Adipose tissue (tissue), 3 donors: ENCODE data around the gene STK16. TPM values are rescaled to one million over a fixed set of nuclear protein-coding genes. Genes with fewer than 3 reads are reported as not detected.

Experiments
- H3K27ac ChIP-seq: one replicate; pipeline ENCODE4 v1.5.1; 2013; ENCODE audit warnings: low read depth, low read length
- WGBS, 3 donors: extraction: QIAGEN DNeasy Blood & Tissue Kit; methylation state at CpG; one replicate each; pipeline ENCODE4 v1.1.7; 2013; 5-methylcytosine and 5-hydroxymethylcytosine counted together
- polyA plus RNA-seq, 3 donors: library from polyadenylated mRNA; stranded (reverse); fragments of 200-250 nt; gene quantifications; one replicate each; pipeline ENCODE4 v1.2.3, GENCODE V29; 2013
- donor health status: healthy with polysubstance abuse.
- donor health status: Bipolar disorder and iron deficiency.
- donor health status: healthy.

Gene STK16
- polyA plus RNA-seq, 3 donors, result 33.8 to 36.6 (median 33.9) TPM

DNA sequence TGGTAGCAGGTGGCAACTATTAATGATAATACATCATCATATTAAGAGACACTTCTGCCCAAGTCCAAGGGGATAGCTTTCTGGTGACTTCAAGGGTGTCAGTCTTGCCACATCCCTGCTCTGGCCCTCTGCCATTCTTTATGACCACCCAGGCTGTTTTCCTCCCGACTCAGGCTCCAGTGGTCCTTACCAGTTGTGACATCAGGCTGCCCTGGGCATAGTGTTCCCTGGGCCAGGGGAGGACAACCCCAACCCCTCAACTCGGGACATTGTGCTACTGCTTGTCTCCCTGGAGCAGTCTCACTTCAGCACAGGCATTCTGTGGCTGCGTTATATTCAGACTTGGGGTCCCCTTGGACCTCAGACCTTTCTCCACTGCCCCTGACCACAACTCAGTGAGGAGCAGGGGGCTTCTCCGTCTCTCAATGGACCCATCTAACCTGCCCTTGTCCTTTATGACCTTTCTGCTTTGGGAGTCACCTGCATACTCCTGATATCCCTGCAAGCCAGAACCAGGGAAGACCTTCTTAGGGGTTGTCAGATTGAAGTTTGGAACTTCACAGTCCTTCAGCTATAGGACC lies 46.7 kb downstream of the STK16 start:
- WGBS, 3 donors, result 76 to 80% (median 78%) methylated on average over 4 of the region's 4 CpGs
- no peak overlapping the region for H3K27ac ChIP-seq

DNA sequence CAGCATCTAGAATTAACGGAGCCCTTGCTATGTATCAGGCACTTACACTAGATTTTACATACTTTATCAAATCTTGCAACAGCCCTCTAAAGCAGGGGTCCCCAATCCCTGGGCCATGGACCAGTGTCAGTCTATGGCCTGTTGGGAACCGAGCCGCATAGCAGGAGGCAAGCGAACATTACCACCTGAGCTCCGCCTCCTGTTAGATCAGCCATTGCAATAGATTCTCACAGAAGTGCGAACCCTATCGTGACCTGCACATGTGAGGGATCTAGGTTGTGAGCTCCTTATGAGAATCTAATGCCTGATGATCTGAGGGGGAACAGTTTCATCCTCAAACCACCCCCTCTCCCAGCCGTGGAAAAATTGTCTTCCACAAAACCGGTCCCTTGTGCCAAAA lies 47.3 kb downstream of the STK16 start:
- H3K27ac ChIP-seq, result no peak overlapping the region
- WGBS, 3 donors, result 86 to 94% (median 91%) methylated on average over 9 of the region's 9 CpGs

DNA sequence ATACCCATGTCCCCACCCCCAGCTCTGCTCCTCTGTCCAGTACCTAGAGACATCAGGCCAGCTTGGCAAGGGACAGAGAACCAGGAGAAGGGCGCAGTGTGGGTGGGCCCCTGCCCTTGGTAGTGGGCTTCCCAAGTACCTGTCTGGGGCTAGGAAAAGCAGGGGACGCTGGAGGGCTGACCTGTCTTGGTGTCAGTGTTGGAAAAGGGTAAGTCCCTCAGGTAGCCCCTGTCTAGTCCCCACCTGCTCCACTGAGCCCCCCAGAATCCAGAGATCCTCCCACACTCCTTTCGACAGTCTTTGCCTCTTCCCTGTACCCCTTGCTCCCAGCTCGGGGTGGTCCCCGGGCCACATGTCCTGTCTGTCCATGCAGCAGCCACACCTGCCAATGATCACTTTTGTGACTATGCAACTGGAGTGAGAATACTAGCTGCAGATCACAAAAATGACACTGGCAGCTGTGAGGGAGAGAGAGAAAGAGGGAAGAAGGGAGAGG lies 48.5 kb downstream of the STK16 start:
- WGBS, 3 donors, result 80 to 84% (median 83%) methylated on average over 5 of the region's 5 CpGs
- no peak overlapping the region for H3K27ac ChIP-seq

DNA sequence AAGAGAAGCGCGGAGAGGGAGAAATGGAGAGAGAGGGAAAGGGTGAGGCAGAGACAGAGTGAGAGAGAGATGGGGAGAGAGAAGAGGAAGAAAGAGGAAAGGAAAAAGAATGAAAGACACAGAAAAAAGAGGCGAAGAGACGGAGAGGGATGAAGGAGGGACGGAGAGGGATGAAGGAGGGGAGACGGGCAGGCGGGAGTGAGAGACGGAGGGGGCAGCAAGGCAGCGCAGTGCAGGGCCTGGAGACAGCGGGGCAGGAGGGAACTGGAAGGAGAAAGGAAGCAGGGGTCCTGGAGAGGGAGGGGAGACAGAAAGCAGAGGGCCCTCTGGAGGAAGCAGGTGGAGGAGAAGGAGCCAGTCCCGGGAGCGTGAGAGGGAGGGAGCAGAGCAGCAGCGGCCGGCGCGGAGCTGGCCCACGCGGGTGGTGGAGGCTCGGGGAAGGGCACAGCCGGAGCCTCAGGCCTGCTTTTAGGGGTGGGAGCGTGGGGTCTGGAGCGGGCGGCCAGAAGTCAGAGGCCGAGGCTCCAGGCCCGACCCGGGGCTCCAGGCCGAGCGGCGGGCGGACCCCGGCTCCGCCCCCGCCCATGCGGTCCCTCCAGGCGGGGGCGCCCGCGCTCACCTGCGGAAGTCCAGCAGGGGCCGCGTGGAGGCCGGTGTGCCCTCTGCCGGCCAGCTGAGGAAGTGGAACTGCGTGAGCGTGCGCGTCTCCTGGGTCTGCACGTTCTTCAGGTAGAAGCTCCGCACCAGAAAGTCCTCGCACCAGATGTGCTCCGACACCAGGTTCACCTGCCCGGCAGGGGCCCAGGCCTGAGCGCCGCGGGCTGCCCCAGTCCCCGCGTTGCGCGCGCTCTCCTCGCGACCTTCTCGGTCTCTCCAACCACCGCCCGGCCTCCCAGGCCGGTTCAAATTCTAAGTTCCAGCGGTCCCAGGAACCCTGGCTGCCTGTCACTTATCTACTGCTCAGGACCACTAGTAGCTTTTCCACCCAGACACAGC lies 49.4 kb downstream of the STK16 start:
- WGBS, 3 donors, result 5 to 15% (median 6%) methylated on average over 35 to 67 of the region's 67 CpGs
- H3K27ac ChIP-seq, result no peak overlapping the region

DNA sequence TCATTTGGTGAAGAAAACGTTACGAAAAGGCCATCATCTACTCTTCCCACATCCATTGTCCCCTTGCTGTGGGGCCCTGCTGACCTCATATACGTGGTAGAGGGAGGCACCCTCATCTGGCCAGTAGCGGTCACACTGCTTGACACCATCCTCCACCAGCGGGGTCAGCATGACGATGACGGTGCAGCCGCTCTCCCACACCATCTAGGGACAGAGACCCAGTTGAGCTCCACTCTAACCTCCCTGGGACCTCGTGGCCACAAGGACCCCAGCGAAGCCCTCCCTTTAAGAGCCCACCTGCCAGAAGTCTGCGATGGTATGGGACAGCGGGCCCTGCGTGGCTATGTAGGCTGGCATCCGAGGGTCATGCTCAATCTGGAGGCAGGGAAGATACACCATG lies 50.9 kb downstream of the STK16 start:
- WGBS, 3 donors, result 85 to 87% (median 85%) methylated on average over 14 of the region's 14 CpGs
- no peak overlapping the region for H3K27ac ChIP-seq

DNA sequence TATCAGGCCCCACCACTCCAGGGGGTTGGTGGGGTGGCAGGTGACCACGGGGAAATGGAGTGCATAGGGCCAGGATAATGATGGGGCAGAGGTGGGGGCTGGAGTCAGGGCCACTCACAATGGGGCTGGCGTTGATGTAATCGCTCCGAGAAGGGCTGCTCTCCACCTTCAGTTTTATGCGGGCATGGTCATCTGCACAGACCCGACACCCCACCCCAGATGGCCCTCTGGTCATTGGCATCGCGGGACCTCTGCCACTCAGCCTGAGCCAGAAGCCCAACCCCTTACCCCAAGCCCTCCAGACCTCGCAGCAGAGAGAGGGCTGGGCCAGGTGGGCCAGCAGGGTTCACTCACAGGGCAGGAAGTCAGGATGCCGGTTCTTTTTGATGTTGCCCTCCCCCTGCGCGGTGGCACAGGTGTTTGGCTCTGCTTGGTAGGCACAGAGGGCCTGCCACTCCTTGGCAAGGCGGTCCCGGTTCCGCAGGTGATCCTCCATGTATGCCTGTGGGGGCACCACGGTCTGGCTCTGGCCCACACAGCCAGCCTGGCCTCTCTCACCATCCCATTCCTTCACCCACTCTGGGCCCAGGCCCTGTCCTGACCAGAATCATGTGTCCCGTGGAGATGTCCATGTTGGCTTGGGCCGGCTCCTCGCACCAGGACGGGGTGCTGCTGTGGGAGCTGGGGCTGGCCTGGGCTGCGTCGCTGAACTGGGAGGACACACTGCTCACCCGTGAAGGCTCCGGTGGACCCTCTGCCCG lies 51.5 kb downstream of the STK16 start:
- H3K27ac ChIP-seq, result no peak overlapping the region
- 81 to 87% (median 86%) methylated on average over 25 of the region's 25 CpGs for WGBS, 3 donors

DNA sequence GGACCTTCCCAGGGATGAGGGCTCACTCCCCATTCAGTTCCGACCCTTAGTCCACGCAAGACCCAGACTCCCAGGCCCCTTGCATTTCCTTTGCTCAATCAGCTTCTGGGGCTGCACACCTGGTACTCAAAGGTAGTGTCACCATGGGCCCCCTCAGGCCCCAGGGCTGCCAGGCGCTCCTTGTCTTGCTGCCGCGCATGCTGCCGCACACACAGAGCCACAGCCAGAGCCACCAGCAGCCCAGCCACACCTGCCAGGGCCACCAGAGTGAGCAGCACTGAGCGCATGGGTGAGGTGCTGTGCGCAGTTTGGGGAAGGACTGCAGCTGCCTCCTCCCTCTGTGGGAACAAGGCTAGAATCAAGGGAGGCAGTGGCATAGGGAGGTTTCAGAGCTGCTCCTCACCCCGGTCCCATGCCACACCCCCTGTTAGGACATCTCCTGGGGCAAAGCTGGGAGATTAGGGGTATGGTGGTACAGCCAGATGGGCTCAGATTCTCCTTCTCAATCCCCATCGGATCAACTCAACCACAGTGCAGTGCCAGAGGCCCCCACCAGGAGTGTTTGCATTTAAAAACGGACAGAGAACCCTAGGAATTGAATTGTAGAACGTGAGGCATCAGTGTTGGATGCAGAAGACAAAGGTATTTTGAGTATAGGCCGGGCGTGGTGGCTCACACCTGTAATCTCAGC lies 52.6 kb downstream of the STK16 start:
- 81 to 87% (median 81%) methylated on average over 14 of the region's 14 CpGs for WGBS, 3 donors
- H3K27ac ChIP-seq, result no peak overlapping the region

DNA sequence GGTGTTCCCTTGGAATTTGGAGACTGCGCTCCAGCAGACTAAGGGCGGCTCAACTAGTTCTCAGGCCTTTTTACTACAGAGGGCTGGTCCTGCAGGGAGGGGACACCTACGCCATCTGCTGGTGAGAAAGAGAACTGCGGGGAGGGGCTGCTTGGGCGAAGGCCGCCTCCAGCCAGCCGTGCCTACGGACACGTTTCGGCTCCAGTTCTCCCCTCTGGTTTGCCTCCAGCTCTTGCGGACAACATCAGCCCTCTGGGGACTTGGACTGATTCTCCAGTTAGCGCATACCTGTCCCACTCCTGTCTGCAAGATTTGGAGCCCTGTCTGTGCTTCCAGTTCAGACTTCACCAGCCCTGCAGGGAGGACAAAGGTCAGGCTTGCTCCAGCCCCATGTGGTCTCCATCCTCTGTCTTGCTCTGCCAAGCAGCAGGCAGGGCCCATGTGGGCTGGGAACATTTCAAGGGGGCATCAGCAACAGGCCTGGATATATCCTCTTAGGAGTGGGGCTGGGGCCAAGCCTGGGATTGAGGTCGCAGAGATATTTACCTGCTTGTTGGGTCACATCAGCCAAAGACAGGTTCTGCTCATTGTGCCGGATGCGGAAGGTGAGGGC lies 53.6 kb downstream of the STK16 start:
- WGBS, 3 donors, result 17 to 24% (median 23%) methylated on average over 15 of the region's 15 CpGs
- H3K27ac ChIP-seq, result no peak overlapping the region

DNA sequence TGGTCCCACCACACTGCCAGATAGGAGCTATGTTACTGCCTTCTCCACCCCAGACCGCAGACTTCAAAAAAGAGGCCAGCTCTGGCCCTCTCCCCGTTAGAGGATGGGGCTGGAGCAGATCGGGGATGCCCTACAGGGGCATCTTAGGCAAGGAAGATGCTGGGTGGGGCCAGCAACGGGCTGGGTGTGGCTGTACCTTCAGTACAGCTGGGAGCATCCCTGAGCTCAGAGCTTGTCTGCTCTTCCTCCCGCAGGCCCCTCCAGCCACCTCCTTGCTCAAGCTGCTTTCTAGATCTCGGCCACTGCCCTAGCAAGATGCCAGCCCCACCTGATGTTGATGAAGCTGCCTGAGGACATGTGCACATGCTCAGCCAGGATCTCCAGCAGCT lies 54.1 kb downstream of the STK16 start:
- WGBS, 3 donors, result 79 to 83% (median 81%) methylated on average over 4 to 6 of the region's 6 CpGs
- H3K27ac ChIP-seq, result no peak overlapping the region

Other genes with a start within 250 kb of the STK16 start
- gene CFAP65, start 204.0 kb upstream of the STK16 start, polyA plus RNA-seq, result under 1 TPM in 2 of 3 donors, not detected in 1; 0.03 to 0.04 TPM
- gene IHH, start 184.6 kb upstream of the STK16 start, polyA plus RNA-seq, result 1 to 10 TPM in 1 of 3 donors, under 1 TPM in 2; 0.02 to 1.4 (median 0.22) TPM
- gene NHEJ1, start 84.7 kb upstream of the STK16 start, polyA plus RNA-seq, result 10 to 100 TPM in 1 of 3 donors, 1 to 10 TPM in 2; 8.8 to 12.8 (median 9.4) TPM
- gene SLC23A3, start 75.5 kb upstream of the STK16 start, polyA plus RNA-seq, result 1 to 10 TPM in 1 of 3 donors, under 1 TPM in 2; 0.48 to 2.0 (median 0.64) TPM
- gene CNPPD1, start 68.6 kb upstream of the STK16 start, polyA plus RNA-seq, result 10 to 100 TPM; 33.4 to 58.3 (median 48.4) TPM
- 10 to 100 TPM; 34.3 to 44.2 (median 40.2) TPM for gene RETREG2, start 67.2 kb upstream of the STK16 start, polyA plus RNA-seq
- 10 to 100 TPM; 26.0 to 38.9 (median 27.3) TPM for gene ZFAND2B, start 38.7 kb upstream of the STK16 start, polyA plus RNA-seq
- gene ABCB6, start 26.5 kb upstream of the STK16 start, polyA plus RNA-seq, result 10 to 100 TPM; 15.3 to 43.3 (median 28.1) TPM
- gene ATG9A, start 15.8 kb upstream of the STK16 start, polyA plus RNA-seq, result 10 to 100 TPM; 11.4 to 32.1 (median 21.2) TPM
- gene ANKZF1, start 15.7 kb upstream of the STK16 start, polyA plus RNA-seq, result 10 to 100 TPM; 15.7 to 23.0 (median 20.7) TPM
- 10 to 100 TPM in 2 of 3 donors, 1 to 10 TPM in 1; 2.1 to 12.9 (median 11.8) TPM for gene GLB1L, start within 50 bp of the STK16 start, polyA plus RNA-seq
- gene TUBA4B, start 7.8 kb downstream of the STK16 start, polyA plus RNA-seq, result not detected
- 10 to 100 TPM; 20.5 to 39.3 (median 30.0) TPM for gene TUBA4A, start 8.4 kb downstream of the STK16 start, polyA plus RNA-seq
- gene DNAJB2, start 33.9 kb downstream of the STK16 start, polyA plus RNA-seq, result 10 to 100 TPM; 51.6 to 78.9 (median 68.9) TPM
- 10 to 100 TPM in 1 of 3 donors, under 1 TPM in 1, not detected in 1; 0.45 to 15.5 TPM for gene PTPRN, start 63.9 kb downstream of the STK16 start, polyA plus RNA-seq
- not detected for gene RESP18, start 87.3 kb downstream of the STK16 start, polyA plus RNA-seq
- gene DNPEP, start 142.4 kb downstream of the STK16 start, polyA plus RNA-seq, result 100 to 1,000 TPM in 1 of 3 donors, 10 to 100 TPM in 2; 43.8 to 100 (median 95.8) TPM
- gene DES, start 172.9 kb downstream of the STK16 start, polyA plus RNA-seq, result 10 to 100 TPM; 18.9 to 35.8 (median 25.4) TPM
- 10 to 100 TPM in 1 of 3 donors, 1 to 10 TPM in 2; 3.4 to 22.5 (median 6.8) TPM for gene SPEG, start 189.4 kb downstream of the STK16 start, polyA plus RNA-seq